GM12878 (cell line): ENCODE results near the gene SLC34A3. TPM values are rescaled to one million over a fixed set of nuclear protein-coding genes. Genes with fewer than 3 reads are reported as not detected.

Experiments
- ATAC-seq: fragments of 200-7000 bp; cut with Tn5 transposase; 3 replicates; pipeline ENCODE4 v1.9.1; 2020; ENCODE audit warnings: mild to moderate bottlenecking, moderate library complexity
- BruUV-seq: library from RNA; stranded (reverse); fragments of 400-500 nt; replicated peaks from 2 replicates; lab custom pipeline; 2021; lab: Mats Ljungman, UMichigan
- CTCF ChIA-PET: fragments of 300-600 bp; sonication (Branson Sonifier 250); formaldehyde crosslinking; extraction: SDS; loops from one replicate; lab custom pipeline; 2021; ENCODE audit warnings: inconsistent platforms; lab: Yijun Ruan, JAX
- POLR2A ChIA-PET: fragments of 350-600 bp; formaldehyde crosslinking; extraction: SDS; loops from one replicate; lab custom pipeline; 2021; ENCODE audit warnings: inconsistent platforms; lab: Charles Lee
- RAD21 ChIA-PET: fragments of 300-600 bp; sonication (Branson Sonifier 250); formaldehyde crosslinking; loops from one replicate; lab custom pipeline; 2023; ENCODE audit warnings: antibody characterized with exemption; ENCODE audit not compliant: unreplicated experiment; lab: Charles Lee
- SMC1A ChIA-PET: fragments of 300-600 bp; sonication (Branson Sonifier 250); formaldehyde crosslinking; loops from one replicate; lab custom pipeline; 2023; ENCODE audit not compliant: unreplicated experiment, uncharacterized antibody; lab: Charles Lee
- DNase-seq: peaks from one replicate; pipeline ENCODE4 v3.0.0-alpha.2; 2011; ENCODE audit warnings: low read depth, low spot score
- FAIRE-seq: peaks from 3 replicates; lab custom pipeline; 2011; peaks lifted over from hg19 to GRCh38; lab: Jason Lieb, UNC
- H2AFZ ChIP-seq: 2 replicates; pipeline ENCODE4 v1.6.0; 2011; ENCODE audit warnings: low read depth, low read length, control low read depth; ENCODE audit not compliant: control insufficient read depth
- H3K27ac ChIP-seq: 2 replicates; pipeline ENCODE4 v1.5.1; 2011; ENCODE audit warnings: control low read depth; ENCODE audit not compliant: control insufficient read depth, insufficient read depth
- H3K27me3 ChIP-seq, 2 experiments: replicated peaks in 1 of 2; 2 replicates each; pipeline versions ENCODE4 v1.6.0 to v1.6.1; 2011; ENCODE audit warnings: low read length in 1 of 2; ENCODE audit not compliant: control insufficient read depth in 2 of 2, insufficient read depth in 2 of 2
- H3K36me3 ChIP-seq, 2 experiments: 2 replicates each; pipeline ENCODE4 v1.5.1; 2011; ENCODE audit warnings: low read length in 1 of 2; ENCODE audit not compliant: control insufficient read depth in 2 of 2, insufficient read depth in 2 of 2
- H3K4me1 ChIP-seq: 2 replicates; pipeline ENCODE4 v1.6.1; 2011; ENCODE audit warnings: mild to moderate bottlenecking, low read length, moderate library complexity, mixed read lengths; ENCODE audit not compliant: control insufficient read depth, insufficient read depth
- H3K4me2 ChIP-seq: 2 replicates; pipeline ENCODE4 v1.6.0; 2011; ENCODE audit warnings: control low read depth; ENCODE audit not compliant: control insufficient read depth, insufficient read depth
- H3K4me3 ChIP-seq: fragments of 200-600 bp; sonication (generic); 2 replicates; pipeline ENCODE4 v1.5.1; 2016
- H3K79me2 ChIP-seq: 2 replicates; pipeline ENCODE4 v1.6.0; 2011; ENCODE audit warnings: low read length; ENCODE audit not compliant: control insufficient read depth, insufficient read depth
- H3K9ac ChIP-seq: 2 replicates; pipeline ENCODE4 v1.8.0; 2011; ENCODE audit warnings: low read length, control low read depth, mixed read lengths; ENCODE audit not compliant: control insufficient read depth, insufficient read depth
- H3K9me3 ChIP-seq: replicated peaks from 3 replicates; pipeline ENCODE4 v1.5.1; 2011; ENCODE audit warnings: mild to moderate bottlenecking, low read length; ENCODE audit not compliant: control insufficient read depth, insufficient read depth
- H4K20me1 ChIP-seq: 2 replicates; pipeline ENCODE4 v1.6.0; 2011; ENCODE audit not compliant: control insufficient read depth, insufficient read depth
- ETV6 ChIP-seq, 2 experiments: fragments of 450-650 bp in 1 of 2; IDR thresholded peaks in 1 of 2; conservative IDR thresholded peaks in 1 of 2; 2 replicates each; pipeline ENCODE4 v1.6.1; 2014; ENCODE audit warnings: antibody characterized with exemption in 1 of 2, borderline replicate concordance in 1 of 2, low read depth in 1 of 2, mild to moderate bottlenecking in 1 of 2, moderate library complexity in 1 of 2
- HCFC1 ChIP-seq: fragments of 150-350 bp; IDR thresholded peaks from 2 replicates; pipeline ENCODE4 v1.6.1; 2014; ENCODE audit warnings: low read length
- POLR2AphosphoS5 ChIP-seq: IDR thresholded peaks from 2 replicates; pipeline ENCODE4 v1.6.1; 2011; ENCODE audit warnings: mild to moderate bottlenecking, low read length, inconsistent platforms
- SIX5 ChIP-seq: IDR thresholded peaks from 2 replicates; pipeline ENCODE4 v1.6.1; 2011; ENCODE audit warnings: mild to moderate bottlenecking, low read depth, low read length, moderate library complexity; ENCODE audit not compliant: severe bottlenecking
- SUPT20H ChIP-seq: IDR thresholded peaks from 2 replicates; pipeline ENCODE4 v1.6.1; 2011; ENCODE audit warnings: low read depth, mild to moderate bottlenecking, low read length, moderate library complexity, borderline replicate concordance; ENCODE audit not compliant: control insufficient read depth
- WGBS: methylation state at CpG from one replicate; pipeline ENCODE4 v1.1.6; 2016; ENCODE audit warnings: low lambda C conversion rate; ENCODE audit not compliant: insufficient replicate concordance, insufficient coverage; ENCODE audit errors: missing lambda C conversion rate; 5-methylcytosine and 5-hydroxymethylcytosine counted together
- in situ Hi-C: fragments of 300-500 bp; cut with MboI; formaldehyde crosslinking; loops from 9 replicates; pipeline ENCODE4 v1.14.3; 2018; ENCODE audit warnings: mixed read lengths
- intact Hi-C: fragments of 100-400 bp; cut with micrococcal nuclease; formaldehyde crosslinking; loops from one replicate; pipeline ENCODE4 v1.14.2; 2022; ENCODE audit not compliant: unreplicated experiment
- polyA plus RNA-seq, 11 experiments: library from polyadenylated mRNA; depleted of rRNA in 4 of 11; unstranded in 6 of 11; stranded (reverse) in 5 of 11; fragments of >200 nt; fragmentation: Nextera tagmentation in 4 of 11; fragmentation: Illumina TruSeq in 1 of 11; extraction: Ambion mirVana in 4 of 11; extraction: Trizol in 1 of 11; gene quantifications; 1 replicate in 1 of 11; 2 replicates in 10 of 11; pipeline versions ENCODE4 v1.2.1 to v1.2.3, GENCODE V29; 2011 to 2016; ENCODE audit warnings: inconsistent platforms in 2 of 11, missing spikeins in 2 of 11, low read depth in 1 of 11
- total RNA-seq, 4 experiments: library from RNA; depleted of rRNA in 3 of 4; stranded (reverse); fragments of >200 nt in 3 of 4; fragmentation: Illumina TruSeq in 1 of 4; extraction: Trizol in 1 of 4; gene quantifications; 2 replicates each; pipeline versions ENCODE4 v1.2.1 to v1.2.3, GENCODE V29; 2013 to 2021
- TF ChIP-seq, protein P1 (sequence below): fragments of 450-650 bp; IDR thresholded peaks from 2 replicates; pipeline ENCODE4 v1.6.1; 2016; ENCODE audit warnings: mild to moderate bottlenecking
- TF ChIP-seq, protein P2 (sequence below): IDR thresholded peaks from 2 replicates; pipeline ENCODE4 v1.6.1; 2011; ENCODE audit warnings: low read depth, mild to moderate bottlenecking, low read length, moderate library complexity, borderline replicate concordance; ENCODE audit errors: extremely low read depth
- TF ChIP-seq, protein P3 (sequence below): fragments of 450-650 bp; IDR thresholded peaks from 2 replicates; pipeline ENCODE4 v1.6.1; 2016; ENCODE audit warnings: mild to moderate bottlenecking

SLC34A3 gene
- total and polyA plus RNA-seq, 10 of the 15 experiments (the other 5 are each of a cell fraction or from before 2014, with no cell fraction given) = not detected

DNA sequence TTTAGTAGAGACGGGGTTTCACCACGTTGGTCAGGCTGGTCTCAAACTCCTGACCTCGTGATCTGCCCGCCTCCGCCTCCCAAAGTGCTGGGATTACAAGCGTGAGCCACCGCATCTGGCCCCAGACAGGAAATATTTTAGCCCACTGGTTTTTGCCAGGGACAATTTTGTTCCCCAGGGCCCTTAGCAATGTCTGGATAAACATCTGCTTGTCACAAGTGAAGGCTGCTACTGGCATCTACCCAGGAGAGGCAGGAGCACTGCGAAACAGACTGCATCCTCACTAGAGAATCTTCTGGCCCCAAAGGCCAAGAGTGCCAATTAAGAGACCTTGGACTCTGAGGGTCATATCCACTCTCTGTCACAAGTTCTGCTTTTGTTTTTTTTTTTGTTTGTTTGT, 27.7 kb upstream of the SLC34A3 start (continued):
- no peak for TF ChIP-seq SUPT20H
- no peak for TF ChIP-seq POLR2AphosphoS5
- TF ChIP-seq, protein P1, sequence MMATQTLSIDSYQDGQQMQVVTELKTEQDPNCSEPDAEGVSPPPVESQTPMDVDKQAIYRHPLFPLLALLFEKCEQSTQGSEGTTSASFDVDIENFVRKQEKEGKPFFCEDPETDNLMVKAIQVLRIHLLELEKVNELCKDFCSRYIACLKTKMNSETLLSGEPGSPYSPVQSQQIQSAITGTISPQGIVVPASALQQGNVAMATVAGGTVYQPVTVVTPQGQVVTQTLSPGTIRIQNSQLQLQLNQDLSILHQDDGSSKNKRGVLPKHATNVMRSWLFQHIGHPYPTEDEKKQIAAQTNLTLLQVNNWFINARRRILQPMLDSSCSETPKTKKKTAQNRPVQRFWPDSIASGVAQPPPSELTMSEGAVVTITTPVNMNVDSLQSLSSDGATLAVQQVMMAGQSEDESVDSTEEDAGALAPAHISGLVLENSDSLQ = no peak
- no peak for TF ChIP-seq HCFC1
- TF ChIP-seq, protein P2, sequence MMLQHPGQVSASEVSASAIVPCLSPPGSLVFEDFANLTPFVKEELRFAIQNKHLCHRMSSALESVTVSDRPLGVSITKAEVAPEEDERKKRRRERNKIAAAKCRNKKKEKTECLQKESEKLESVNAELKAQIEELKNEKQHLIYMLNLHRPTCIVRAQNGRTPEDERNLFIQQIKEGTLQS = no peak
- no peak for TF ChIP-seq ETV6 (conservative IDR thresholded peaks at IDR 0.05 in 1 of 2, IDR thresholded peaks at IDR 0.05 in 1 of 2; ENCODE audit: borderline replicate concordance in 1 of 2, low read depth in 1 of 2)
- TF ChIP-seq, all 136 proteins: peak for 0

- no peak overlapping the region for H2AFZ ChIP-seq
- in situ Hi-C loops (no loop called here), intact Hi-C loops (no loop called here)
- SMC1A ChIA-PET = interaction anchor here (1.4 to 4.6 kb wide), 2 partner anchors 17 to 19 kb away, joined by 5 to 18 read pairs; partner anchors contain the start of genes ANAPC2, CYSRT1, RNF208 and SSNA1
- POLR2A ChIA-PET = interaction anchor here (1.5 to 8.0 kb wide), 7 partner anchors 16 to 135 kb away, joined by 4 to 68 read pairs (median 6); partner anchors contain the start of genes CYSRT1, MAN1B1, NELFB and RNF208
- peak overlapping the region; percentile 95 for H3K4me3 ChIP-seq
- DNase-seq (no peak), FAIRE-seq (no peak), ATAC-seq (no peak)
- CTCF ChIA-PET = interaction anchor here (0.9 to 1.9 kb wide), 5 partner anchors 12 to 137 kb away, joined by 3 to 10 read pairs (median 5); partner anchors contain the start of genes RNF224 and SSNA1
- peak overlapping the region; percentile 98 for H3K9ac ChIP-seq
- no peak for TF ChIP-seq SIX5
- TF ChIP-seq, protein P3, sequence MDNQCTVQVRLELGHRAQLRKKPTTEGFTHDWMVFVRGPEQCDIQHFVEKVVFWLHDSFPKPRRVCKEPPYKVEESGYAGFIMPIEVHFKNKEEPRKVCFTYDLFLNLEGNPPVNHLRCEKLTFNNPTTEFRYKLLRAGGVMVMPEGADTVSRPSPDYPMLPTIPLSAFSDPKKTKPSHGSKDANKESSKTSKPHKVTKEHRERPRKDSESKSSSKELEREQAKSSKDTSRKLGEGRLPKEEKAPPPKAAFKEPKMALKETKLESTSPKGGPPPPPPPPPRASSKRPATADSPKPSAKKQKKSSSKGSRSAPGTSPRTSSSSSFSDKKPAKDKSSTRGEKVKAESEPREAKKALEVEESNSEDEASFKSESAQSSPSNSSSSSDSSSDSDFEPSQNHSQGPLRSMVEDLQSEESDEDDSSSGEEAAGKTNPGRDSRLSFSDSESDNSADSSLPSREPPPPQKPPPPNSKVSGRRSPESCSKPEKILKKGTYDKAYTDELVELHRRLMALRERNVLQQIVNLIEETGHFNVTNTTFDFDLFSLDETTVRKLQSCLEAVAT = 0 out of 2 replicates have a peak, but pooled peaks have one; percentile 50
- peaks cover 38% of the 10 kb centered on the region for H3K4me1 ChIP-seq
- peaks cover 45% of the 10 kb centered on the region for H3K79me2 ChIP-seq
- RAD21 ChIA-PET = interaction anchor here (1.1 to 1.6 kb wide), 4 partner anchors 15 to 18 kb away, joined by 3 to 9 read pairs (median 4); partner anchors contain the start of genes RNF208 and SSNA1
- no TSS peak for BruUV-seq
- peak overlapping the region; percentile 70 for H3K4me2 ChIP-seq
- H3K9me3 ChIP-seq = no peaks in the 10 kb centered on the region
- 7% methylated on average over 21 of the region's 21 CpGs for WGBS
- 0 out of 4 replicates have a peak, but pooled peaks cover 0 to 4% of the 10 kb centered on the region in 2 experiments for H3K36me3 ChIP-seq
- peak overlapping the region; percentile 75 for H3K27ac ChIP-seq
- no peaks in the 10 kb centered on the region for H4K20me1 ChIP-seq
- H3K27me3 ChIP-seq = no peaks in the 10 kb centered on the region
These were observed 26.0 kb upstream of the SLC34A3 start for GRCh38 chr9:137204731-137205125.
